Aorta (tissue), 5 donors: Measurements from ENCODE around the gene DIAPH2. TPM values are rescaled to one million over a fixed set of nuclear protein-coding genes. Genes with fewer than 3 reads are reported as not detected.

ENCODE experiments used
- ATAC-seq: fragments of 200-7000 bp; cut with Tn5 transposase; one replicate; pipeline ENCODE4 v1.9.1; 2022; ENCODE audit warnings: moderate library complexity; ENCODE audit not compliant: low FRiP score
- DNase-seq, 2 donors: peaks; one replicate each; pipeline ENCODE4 v3.0.0-alpha.2; 2020
- H3K27ac ChIP-seq, 2 donors: one replicate each; pipeline ENCODE4 v1.5.1; 2013; ENCODE audit warnings: low read length in 2 of 2, mild to moderate bottlenecking in 2 of 2, moderate library complexity in 2 of 2, control low read depth in 1 of 2, inconsistent platforms in 1 of 2, low read depth in 1 of 2
- H3K27me3 ChIP-seq, 2 donors: one replicate each; pipeline ENCODE4 v1.6.1; 2013; ENCODE audit warnings: control low read depth in 1 of 2, low read length in 1 of 2, mild to moderate bottlenecking in 1 of 2, moderate library complexity in 1 of 2; ENCODE audit not compliant: insufficient read depth in 2 of 2, control insufficient read depth in 1 of 2
- H3K36me3 ChIP-seq, 2 donors: one replicate each; pipeline ENCODE4 v1.6.1; 2013; ENCODE audit warnings: control low read depth in 1 of 2, low read length in 1 of 2, mild to moderate bottlenecking in 1 of 2; ENCODE audit not compliant: insufficient read depth in 2 of 2, control insufficient read depth in 1 of 2
- H3K4me1 ChIP-seq, 2 donors: one replicate each; pipeline ENCODE4 v1.6.1; 2013; ENCODE audit warnings: low read length in 2 of 2, control low read depth in 1 of 2, mild to moderate bottlenecking in 1 of 2, moderate library complexity in 1 of 2; ENCODE audit not compliant: insufficient read depth in 2 of 2, control insufficient read depth in 1 of 2
- H3K4me3 ChIP-seq, 2 donors: one replicate each; pipeline ENCODE4 v1.5.1; 2013; ENCODE audit warnings: low read length in 2 of 2, control low read depth in 1 of 2, mild to moderate bottlenecking in 1 of 2
- H3K9me3 ChIP-seq: one replicate; pipeline ENCODE4 v1.6.1; 2013; ENCODE audit warnings: mild to moderate bottlenecking, low read length; ENCODE audit not compliant: control insufficient read depth
- WGBS, 2 donors: extraction: QIAGEN DNeasy Blood & Tissue Kit; methylation state at CpG; one replicate each; pipeline ENCODE4 v1.1.7; 2013; 5-methylcytosine and 5-hydroxymethylcytosine counted together
- intact Hi-C, 2 donors: fragments of 100-400 bp; cut with DNase I; formaldehyde crosslinking; loops; one replicate each; pipeline versions ENCODE4 v1.14.2 to v1.15.0; 2022
- polyA plus RNA-seq, 2 donors: library from polyadenylated mRNA; stranded (reverse); fragments of 200-250 nt; gene quantifications; one replicate each; pipeline ENCODE4 v1.2.3, GENCODE V29; 2013
- total RNA-seq, 2 donors: library from RNA; stranded (reverse); fragmentation: NEBNext Ultra II Directional; extraction: Animal tissue kit (Norgen Biotek cat#: 25700); gene quantifications; one replicate each; pipeline ENCODE4 v1.2.1, GENCODE V29; 2021
- donor health status: healthy with polysubstance abuse.
- donor health status: Bipolar disorder and iron deficiency.
- donor health status: DM: no; HTN: no; CAD: no.
- donor health status: DM: no; HTN: no; CAD: no.
- donor health status: DM: yes; HTN: yes; CAD: no.

DIAPH2 gene
- total and polyA plus RNA-seq, 4 donors = 6.5 to 48.4 (median 29.9) TPM

DNA sequence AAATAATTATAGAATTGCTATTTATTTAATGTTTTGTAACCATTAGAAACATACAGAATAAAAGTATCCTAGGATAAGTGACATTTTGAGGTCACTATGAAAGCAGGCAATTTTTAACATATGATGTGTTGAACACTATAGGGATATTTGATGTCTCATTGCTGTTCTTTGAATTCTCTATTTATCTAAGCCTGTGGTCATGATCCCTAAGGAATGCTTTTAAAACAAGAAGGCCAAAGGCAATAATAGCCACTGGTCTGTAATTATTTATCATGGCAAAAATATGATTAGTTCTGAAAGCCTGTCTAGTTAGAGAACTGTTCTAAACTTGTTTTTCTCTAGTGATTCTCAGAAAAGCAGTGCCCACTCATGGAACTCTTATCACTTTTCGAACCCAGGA, 385.7 kb downstream of the DIAPH2 start:
- Histone ChIP-seq H3K4me3 (no peak overlapping the region), H3K4me1 (no peaks in the 10 kb centered on the region), H3K27ac (no peak overlapping the region), H3K27me3 (no peaks in the 10 kb centered on the region), H3K9me3 (no peaks in the 10 kb centered on the region), H3K36me3 (no peaks in the 10 kb centered on the region)
- no peak for DNase-seq
- intact Hi-C loops = no loop called here
- no peak for ATAC-seq
- WGBS, 2 donors = 6 to 16% methylated on average over 1 of the region's 1 CpG

GRCh38 chrX:97074400-97074799, 389.8 kb downstream of the DIAPH2 start:
- H3K27ac ChIP-seq = no peak overlapping the region
- DNase-seq (no peak), ATAC-seq (no peak)
- H3K9me3 ChIP-seq = no peaks in the 10 kb centered on the region
- no peaks in the 10 kb centered on the region for H3K4me1 ChIP-seq
- no peaks in the 10 kb centered on the region for H3K27me3 ChIP-seq
- no peak overlapping the region for H3K4me3 ChIP-seq
- intact Hi-C loops = no loop called here
- H3K36me3 ChIP-seq = no peaks in the 10 kb centered on the region

GRCh38 chrX:97089116-97089515, 404.5 kb downstream of the DIAPH2 start:
- 80 to 93% methylated on average over 1 of the region's 1 CpG for WGBS, 2 donors
- no peaks in the 10 kb centered on the region for H3K36me3 ChIP-seq
- no peaks in the 10 kb centered on the region for H3K27me3 ChIP-seq
- H3K4me3 ChIP-seq = no peak overlapping the region
- H3K27ac ChIP-seq = no peak overlapping the region
- intact Hi-C loops = no loop called here
- H3K4me1 ChIP-seq = no peaks in the 10 kb centered on the region
- H3K9me3 ChIP-seq = no peaks in the 10 kb centered on the region
- DNase-seq (no peak), ATAC-seq (no peak)

DNA sequence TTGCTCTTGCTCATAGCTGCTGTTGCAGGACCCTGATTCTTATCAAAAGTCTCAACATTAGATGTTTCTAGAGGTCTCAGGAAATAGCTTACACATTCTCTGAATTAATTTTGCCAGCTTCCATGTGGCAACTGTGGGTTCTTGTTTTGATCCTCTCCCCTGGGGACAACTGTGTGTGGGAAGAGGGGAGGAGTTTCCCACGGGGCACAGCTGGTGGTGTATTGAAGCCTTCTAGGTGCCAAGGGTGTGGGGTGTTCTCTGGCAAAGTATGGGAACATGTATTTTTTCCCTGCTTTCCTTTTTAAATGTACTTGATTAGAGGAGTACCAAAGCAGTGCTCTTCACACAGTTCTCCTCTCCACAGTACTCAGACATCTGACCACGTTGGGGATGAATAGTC, 411.7 kb downstream of the DIAPH2 start:
- intact Hi-C loops = no loop called here
- Histone ChIP-seq H3K4me3 (no peak overlapping the region), H3K36me3 (no peaks in the 10 kb centered on the region), H3K27me3 (no peaks in the 10 kb centered on the region), H3K27ac (no peak overlapping the region), H3K9me3 (no peaks in the 10 kb centered on the region), H3K4me1 (no peaks in the 10 kb centered on the region)
- no peak for ATAC-seq
- DNase-seq = no peak
- WGBS, 2 donors = 4 to 18% methylated on average over 2 of the region's 2 CpGs

- DNase-seq (no peak), ATAC-seq (no peak)
- no peaks in the 10 kb centered on the region for H3K9me3 ChIP-seq
- H3K4me3 ChIP-seq = no peak overlapping the region
- H3K27me3 ChIP-seq = no peaks in the 10 kb centered on the region
- H3K4me1 ChIP-seq = no peaks in the 10 kb centered on the region
- H3K36me3 ChIP-seq = peaks cover 0 to 3% of the 10 kb centered on the region in 2 donors
- no peak overlapping the region for H3K27ac ChIP-seq
- intact Hi-C loops = no loop called here
Measured at GRCh38 chrX:97102938-97103337, 418.3 kb downstream of the DIAPH2 start.

DNA sequence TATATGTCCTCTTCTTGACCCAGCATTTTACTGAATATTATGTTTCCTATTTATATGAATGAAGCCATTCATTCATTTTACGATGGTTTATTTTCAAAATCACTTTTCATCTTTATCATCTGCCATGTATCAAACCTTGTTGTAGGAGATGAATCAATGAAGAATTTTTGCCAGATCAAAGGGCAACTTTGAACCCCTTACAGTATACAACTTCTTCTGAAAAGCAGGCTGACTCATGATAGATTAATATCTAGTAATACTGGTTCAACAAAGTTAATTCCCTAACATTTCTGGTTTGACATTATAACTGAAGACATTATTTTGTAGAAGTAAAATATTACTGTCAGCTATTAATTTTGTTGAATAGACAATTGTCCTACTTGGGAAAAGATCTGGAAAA, 425.1 kb downstream of the DIAPH2 start:
- ATAC-seq (no peak), DNase-seq (no peak)
- intact Hi-C loops = no loop called here
- 95 to 100% methylated on average over 1 of the region's 1 CpG for WGBS, 2 donors
- no peaks in the 10 kb centered on the region for H3K9me3 ChIP-seq
- H3K4me3 ChIP-seq = no peak overlapping the region
- H3K27ac ChIP-seq = no peak overlapping the region
- no peaks in the 10 kb centered on the region for H3K4me1 ChIP-seq
- H3K36me3 ChIP-seq = no peaks in the 10 kb centered on the region
- no peaks in the 10 kb centered on the region for H3K27me3 ChIP-seq

GRCh38 chrX:97117572-97117971, 432.9 kb downstream of the DIAPH2 start:
- no peaks in the 10 kb centered on the region for H3K36me3 ChIP-seq
- H3K9me3 ChIP-seq = no peaks in the 10 kb centered on the region
- no peak overlapping the region for H3K27ac ChIP-seq
- H3K27me3 ChIP-seq = no peaks in the 10 kb centered on the region
- ATAC-seq (no peak), DNase-seq (no peak)
- H3K4me3 ChIP-seq = no peak overlapping the region
- no peaks in the 10 kb centered on the region for H3K4me1 ChIP-seq
- intact Hi-C loops = no loop called here

DNA sequence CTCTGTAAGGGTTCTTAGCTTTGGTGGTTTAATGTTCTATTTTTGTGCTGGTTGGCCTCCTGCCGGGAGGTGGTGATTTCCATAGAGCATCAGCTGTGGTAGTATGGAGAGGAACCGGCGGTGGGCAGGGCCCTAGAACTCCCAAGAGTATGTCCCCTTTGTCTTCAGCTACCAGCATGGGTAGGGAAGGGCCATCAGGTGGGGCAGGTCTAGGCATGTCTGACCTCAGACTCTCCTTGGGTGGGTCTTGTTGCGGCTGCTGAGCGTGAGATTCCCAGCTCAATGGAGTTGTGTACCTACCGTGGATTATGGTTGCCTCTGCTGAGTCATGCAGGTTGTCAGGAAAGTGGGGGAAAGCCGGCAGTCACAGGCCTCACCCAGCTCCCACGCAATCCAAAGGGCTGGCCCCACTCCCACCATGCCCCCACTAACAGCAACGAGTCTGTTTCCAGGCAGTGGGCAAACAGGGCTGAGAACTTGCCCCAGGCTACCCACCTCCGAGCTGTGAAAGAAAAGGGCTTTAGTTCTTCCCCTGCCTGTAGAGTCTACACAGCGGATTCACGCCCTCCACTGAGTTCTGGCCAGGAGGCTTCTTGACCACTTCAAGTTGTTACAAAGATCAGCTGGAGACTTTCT, 434.9 kb downstream of the DIAPH2 start:
- Histone ChIP-seq H3K4me1 (no peaks in the 10 kb centered on the region), H3K27ac (no peak overlapping the region), H3K27me3 (no peaks in the 10 kb centered on the region), H3K4me3 (no peak overlapping the region), H3K9me3 (no peaks in the 10 kb centered on the region), H3K36me3 (no peaks in the 10 kb centered on the region)
- DNase-seq (no peak), ATAC-seq (no peak)
- intact Hi-C loops = no loop called here
- 93 to 97% methylated on average over 12 of the region's 12 CpGs for WGBS, 2 donors

- Histone ChIP-seq H3K4me3 (no peak overlapping the region), H3K27ac (no peak overlapping the region), H3K9me3 (no peaks in the 10 kb centered on the region), H3K27me3 (no peaks in the 10 kb centered on the region), H3K4me1 (no peaks in the 10 kb centered on the region), H3K36me3 (no peaks in the 10 kb centered on the region)
- no peak for DNase-seq
- WGBS, 2 donors = 85 to 98% methylated on average over 2 of the region's 2 CpGs
- ATAC-seq = no peak
- intact Hi-C loops = no loop called here
Measured at GRCh38 chrX:97123001-97123400, 438.4 kb downstream of the DIAPH2 start.
